GM18517 (cell line): ENCODE measurements around the gene INSRR.

Experiments used
- ATAC-seq: cut with Tn5 transposase; IDR thresholded peaks from one replicate; pipeline ENCODE4 v1.9.1; 2021; ENCODE audit warnings: mild to moderate bottlenecking, moderate library complexity; ENCODE audit not compliant: unreplicated experiment

Gene INSRR

GRCh38 chr1:156834322-156834721, 24.6 kb downstream of the INSRR start:
- ATAC-seq: no peak

GRCh38 chr1:156833603-156834002, 25.3 kb downstream of the INSRR start:
- ATAC-seq: no peak

- no peak for ATAC-seq
These were observed 26.5 kb downstream of the INSRR start for GRCh38 chr1:156832434-156832833.

- no peak for ATAC-seq
These were observed 30.4 kb downstream of the INSRR start for GRCh38 chr1:156828400-156829124.

GRCh38 chr1:156826630-156827029, 32.3 kb downstream of the INSRR start:
- ATAC-seq: no peak

GRCh38 chr1:156823210-156823790, 35.6 kb downstream of the INSRR start:
- no peak for ATAC-seq

GRCh38 chr1:156822680-156823079, 36.2 kb downstream of the INSRR start:
- no peak for ATAC-seq

- no peak for ATAC-seq
These were observed 37.1 kb downstream of the INSRR start for GRCh38 chr1:156821801-156822200.

GRCh38 chr1:156816561-156817328, 42.2 kb downstream of the INSRR start, which contains the start of gene SH2D2A:
SH2D2A (minus strand) TSS chr1:156816848; CDS start chr1:156816708, 140 bp downstream.
- peak; percentile 65 for ATAC-seq

GRCh38 chr1:156815961-156816422, 42.9 kb downstream of the INSRR start:
- no peak for ATAC-seq

GRCh38 chr1:156815307-156815826, 43.5 kb downstream of the INSRR start:
- ATAC-seq: no peak

GRCh38 chr1:156814571-156815260, 44.2 kb downstream of the INSRR start:
- no peak for ATAC-seq

- ATAC-seq: no peak
These were observed 45.0 kb downstream of the INSRR start for GRCh38 chr1:156813750-156814570.

GRCh38 chr1:156813298-156813697, 45.6 kb downstream of the INSRR start:
- no peak for ATAC-seq

GRCh38 chr1:156812293-156812990, 46.5 kb downstream of the INSRR start:
- ATAC-seq: no peak

GRCh38 chr1:156811168-156811567, 47.7 kb downstream of the INSRR start:
- no peak for ATAC-seq

GRCh38 chr1:156809711-156810366, 49.1 kb downstream of the INSRR start:
- ATAC-seq: no peak

- no peak for ATAC-seq
These were observed 49.6 kb downstream of the INSRR start for GRCh38 chr1:156809281-156809680.
